Measurements from ENCODE around the gene KIAA1671.

Gene KIAA1671

DNA sequence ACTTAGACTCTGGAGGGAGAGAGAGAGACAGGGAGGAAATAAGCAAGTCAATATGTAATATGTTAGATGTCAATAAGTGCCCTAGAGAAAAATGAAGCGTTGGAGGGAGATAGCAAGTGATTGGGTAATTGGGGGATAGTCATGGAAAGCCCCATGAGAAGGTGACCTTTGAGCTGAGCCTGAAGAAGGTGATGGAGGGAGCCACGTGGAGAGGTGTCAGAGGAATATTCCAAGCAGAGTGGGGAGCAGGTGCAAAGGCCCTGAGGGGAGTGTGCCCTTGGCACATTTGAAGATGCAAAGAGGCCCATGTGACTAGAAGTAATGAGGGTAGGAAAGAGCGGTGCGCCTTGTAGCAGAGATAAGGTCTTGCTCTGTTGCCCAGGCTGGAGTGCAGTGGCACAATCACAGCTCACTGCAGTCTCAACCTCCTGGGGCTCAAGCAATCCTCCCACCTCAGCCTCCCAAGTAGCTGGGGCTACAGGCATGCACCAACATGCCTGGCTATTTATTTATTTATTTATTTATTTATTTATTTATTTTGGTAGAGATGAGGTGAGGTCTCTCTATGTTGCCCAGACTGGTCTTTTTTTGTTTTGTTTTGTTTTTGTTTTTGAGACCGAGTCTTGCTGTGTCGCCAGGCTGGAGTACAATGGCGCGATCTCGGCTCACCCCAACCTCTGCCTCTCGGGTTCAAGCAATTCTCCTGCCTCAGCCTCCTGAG lies 8.1 kb upstream of the KIAA1671 start:
- Mint-ChIP-seq H3K36me3 (ENCODE audit: low read depth) (no peaks in the 10 kb centered on the region), H3K27me3 (ENCODE audit: low read depth) (peaks cover 16% of the 10 kb centered on the region), H3K4me1 (ENCODE audit: low read depth) (peaks cover 3% of the 10 kb centered on the region), H3K4me3 (no peak overlapping the region), H3K27ac (no peak overlapping the region), H3K9me3 (no peaks in the 10 kb centered on the region)
- DNase-seq (ENCODE audit: low spot score): no peak

DNA sequence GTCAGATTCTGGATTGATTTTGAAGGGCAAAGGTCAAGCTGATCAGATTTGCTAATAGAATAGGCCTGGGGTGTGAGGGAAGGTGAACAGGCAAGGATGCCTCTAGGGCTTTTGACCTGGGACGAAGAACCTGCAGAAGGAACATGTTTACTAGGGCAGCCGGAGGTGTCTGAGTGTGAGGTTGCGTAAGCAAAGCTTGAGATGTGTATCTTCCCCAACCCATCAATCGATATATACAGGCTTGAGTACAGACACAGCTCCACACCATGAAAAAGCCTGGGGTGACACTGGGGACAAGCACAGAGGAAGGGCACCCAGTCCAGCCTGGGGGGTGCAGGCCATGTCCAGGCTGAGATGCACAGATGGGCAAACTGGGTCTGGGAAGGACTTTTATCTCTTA lies 7.1 kb upstream of the KIAA1671 start:
- Mint-ChIP-seq H3K4me3 (no peak overlapping the region), H3K9me3 (no peaks in the 10 kb centered on the region), H3K4me1 (ENCODE audit: low read depth) (peaks cover 9% of the 10 kb centered on the region), H3K27me3 (ENCODE audit: low read depth) (peaks cover 24% of the 10 kb centered on the region), H3K27ac (no peak overlapping the region), H3K36me3 (ENCODE audit: low read depth) (no peaks in the 10 kb centered on the region)
- DNase-seq (ENCODE audit: low spot score): no peak

DNA sequence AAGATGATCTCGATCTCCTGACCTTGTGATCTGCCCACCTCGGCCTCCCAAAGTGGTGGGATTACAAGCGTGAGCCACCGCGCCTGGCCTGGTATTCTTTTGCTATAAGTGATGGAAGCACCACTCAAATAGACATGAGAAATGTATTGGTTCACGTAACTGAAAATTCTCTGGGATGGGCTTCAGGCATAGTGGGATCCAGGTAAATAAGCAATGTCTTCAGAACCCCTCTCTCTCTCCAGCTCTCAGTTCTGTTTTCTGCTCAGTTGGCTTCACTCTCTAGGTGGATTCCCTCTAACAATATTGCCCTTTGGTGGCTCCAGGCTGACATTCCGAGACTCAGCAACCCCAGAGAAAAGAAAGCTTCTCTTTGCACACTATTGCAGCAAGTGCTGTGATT lies 5.1 kb upstream of the KIAA1671 start:
- Mint-ChIP-seq H3K4me1 (ENCODE audit: low read depth) (peaks cover 13% of the 10 kb centered on the region), H3K9me3 (no peaks in the 10 kb centered on the region), H3K4me3 (no peak overlapping the region), H3K27me3 (ENCODE audit: low read depth) (peaks cover 39% of the 10 kb centered on the region), H3K36me3 (ENCODE audit: low read depth) (no peaks in the 10 kb centered on the region), H3K27ac (no peak overlapping the region)
- DNase-seq (ENCODE audit: low spot score): no peak

DNA sequence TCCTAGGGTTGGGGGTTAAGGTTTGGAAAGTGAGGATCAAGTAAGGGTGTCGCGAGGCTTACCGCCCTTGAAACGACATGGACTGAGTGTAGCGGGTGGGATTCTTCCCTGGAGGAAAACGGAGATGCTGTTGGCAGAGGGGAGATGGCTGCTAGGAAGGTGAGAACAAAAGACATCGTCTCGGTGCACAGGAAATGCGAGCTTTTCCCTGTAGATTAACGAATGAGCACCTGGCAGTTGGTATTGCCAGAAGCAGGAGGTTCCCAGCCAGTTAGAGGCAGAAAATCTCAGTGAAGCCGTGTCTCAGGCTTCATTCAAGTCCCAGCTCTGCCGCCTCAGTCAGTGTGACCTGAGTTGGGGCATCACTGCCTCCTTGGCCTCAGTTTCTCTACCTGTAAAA lies 4.6 kb upstream of the KIAA1671 start:
- Mint-ChIP-seq H3K27ac (no peak overlapping the region), H3K9me3 (no peaks in the 10 kb centered on the region), H3K27me3 (ENCODE audit: low read depth) (peaks cover 40% of the 10 kb centered on the region), H3K4me1 (ENCODE audit: low read depth) (peaks cover 13% of the 10 kb centered on the region), H3K36me3 (ENCODE audit: low read depth) (no peaks in the 10 kb centered on the region), H3K4me3 (no peak overlapping the region)
- DNase-seq (ENCODE audit: low spot score): no peak

DNA sequence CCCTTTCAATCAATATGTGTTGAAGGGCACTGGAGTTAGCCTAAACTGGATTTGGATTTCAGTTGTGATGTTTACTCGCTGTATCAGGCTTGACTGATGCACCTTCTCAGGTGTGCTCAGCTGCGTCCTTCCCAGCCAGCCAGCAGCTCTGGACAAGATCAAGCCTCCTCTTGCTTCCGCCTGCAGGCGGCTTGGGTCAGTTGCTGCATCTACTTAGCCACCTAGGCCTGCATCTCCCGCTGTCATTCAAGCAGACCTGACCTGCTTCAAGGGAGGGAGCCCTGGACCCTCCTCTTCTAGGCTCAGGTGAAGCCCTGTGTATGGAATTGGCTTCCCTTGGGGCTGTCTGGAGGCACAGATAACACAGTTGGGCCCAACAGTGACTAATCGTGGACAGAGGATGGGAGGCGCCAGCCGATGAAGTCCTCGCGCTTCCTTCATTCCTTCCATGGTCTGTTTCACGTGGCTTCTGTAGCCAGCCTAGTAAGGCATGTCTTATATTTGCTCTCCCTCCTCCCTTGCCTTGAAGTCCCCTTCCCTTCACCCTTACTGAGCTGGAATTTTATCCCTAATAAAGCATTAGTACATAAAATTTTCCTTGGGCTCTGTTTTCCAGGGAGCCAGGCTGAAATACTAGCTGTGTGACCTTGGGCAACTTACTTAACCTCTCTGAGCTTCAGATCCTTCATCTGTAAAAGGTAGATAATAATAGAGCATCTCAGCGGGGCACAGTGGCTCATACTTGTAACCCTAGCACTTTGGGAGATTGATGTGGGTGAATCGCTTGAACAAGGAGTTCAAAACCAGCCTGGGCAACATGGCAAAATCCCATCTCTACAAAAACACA lies 3.9 kb upstream of the KIAA1671 start:
- DNase-seq (ENCODE audit: low spot score): no peak
- H3K9me3 Mint-ChIP-seq: no peaks in the 10 kb centered on the region
- H3K4me1 Mint-ChIP-seq (ENCODE audit: low read depth): peaks cover 15% of the 10 kb centered on the region
- no peak overlapping the region for H3K4me3 Mint-ChIP-seq
- peaks cover 45% of the 10 kb centered on the region for H3K27me3 Mint-ChIP-seq (ENCODE audit: low read depth)
- no peaks in the 10 kb centered on the region for H3K36me3 Mint-ChIP-seq (ENCODE audit: low read depth)
- no peak overlapping the region for H3K27ac Mint-ChIP-seq

DNA sequence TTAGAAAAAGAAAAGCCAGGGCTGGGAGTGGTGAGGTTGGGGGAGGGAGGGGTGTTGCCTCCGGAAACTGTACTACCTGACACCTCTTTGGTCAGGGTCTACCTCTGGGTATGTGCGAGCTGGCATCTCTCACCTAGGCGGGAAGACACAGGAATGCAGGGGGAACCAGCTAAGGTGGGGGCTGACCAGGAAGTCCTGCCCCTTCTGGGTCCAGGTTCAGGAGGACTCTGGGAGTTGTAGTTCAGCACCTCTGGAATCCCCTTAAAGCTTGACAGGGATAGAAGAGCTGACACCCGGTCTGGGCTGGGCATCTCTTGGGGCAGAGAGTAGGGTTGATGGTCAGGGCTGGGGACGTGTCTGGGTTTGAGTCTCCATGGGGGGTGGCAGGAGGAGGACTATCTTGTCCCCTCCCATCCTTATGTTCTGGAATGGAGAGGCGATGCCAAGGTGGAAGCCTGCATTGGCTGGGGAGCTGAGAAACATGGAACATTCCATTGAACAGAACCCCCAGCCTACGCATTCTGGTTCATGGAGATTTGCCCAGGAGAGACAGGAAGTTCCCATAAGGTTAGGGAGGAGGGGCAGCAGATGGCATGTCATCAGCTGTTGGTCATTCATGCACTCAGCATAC lies 2.1 kb upstream of the KIAA1671 start:
- no peak overlapping the region for H3K27ac Mint-ChIP-seq
- no peaks in the 10 kb centered on the region for H3K9me3 Mint-ChIP-seq
- peaks cover 53% of the 10 kb centered on the region for H3K27me3 Mint-ChIP-seq (ENCODE audit: low read depth)
- peak overlapping the region; percentile 17 for H3K4me3 Mint-ChIP-seq
- H3K36me3 Mint-ChIP-seq (ENCODE audit: low read depth): no peaks in the 10 kb centered on the region
- peaks cover 15% of the 10 kb centered on the region for H3K4me1 Mint-ChIP-seq (ENCODE audit: low read depth)
- DNase-seq (ENCODE audit: low spot score): no peak

DNA sequence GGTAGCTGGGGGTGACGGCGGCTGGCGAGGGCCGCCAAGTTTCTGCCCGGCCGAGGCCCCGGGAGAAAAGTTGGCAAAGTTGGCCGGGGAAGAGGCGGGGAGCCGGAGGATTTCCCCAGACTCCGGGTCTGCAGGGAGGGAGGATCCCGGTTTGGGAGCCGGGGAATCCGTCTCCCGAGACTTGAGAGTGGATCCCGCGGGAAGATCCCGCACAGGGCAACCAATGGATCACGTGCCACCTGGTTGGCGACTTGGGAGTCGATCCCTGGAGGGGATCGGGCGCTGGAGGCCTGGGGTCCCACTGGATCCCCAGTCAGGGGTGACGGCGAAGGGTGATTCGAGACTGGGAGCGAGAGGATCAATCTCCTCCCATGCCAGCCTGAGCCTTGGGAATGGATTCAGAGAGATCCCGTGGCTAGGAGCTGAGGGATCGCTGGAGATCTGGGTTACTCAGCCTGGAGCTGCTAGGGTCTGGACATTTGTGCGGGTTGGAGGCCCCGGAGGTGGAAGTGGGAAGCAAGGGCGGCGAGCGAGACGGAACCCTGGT lies 394 bp downstream of the KIAA1671 start:
- Mint-ChIP-seq H3K4me1 (ENCODE audit: low read depth) (peaks cover 12% of the 10 kb centered on the region), H3K36me3 (ENCODE audit: low read depth) (no peaks in the 10 kb centered on the region)
- no peak for DNase-seq (ENCODE audit: low spot score)

DNA sequence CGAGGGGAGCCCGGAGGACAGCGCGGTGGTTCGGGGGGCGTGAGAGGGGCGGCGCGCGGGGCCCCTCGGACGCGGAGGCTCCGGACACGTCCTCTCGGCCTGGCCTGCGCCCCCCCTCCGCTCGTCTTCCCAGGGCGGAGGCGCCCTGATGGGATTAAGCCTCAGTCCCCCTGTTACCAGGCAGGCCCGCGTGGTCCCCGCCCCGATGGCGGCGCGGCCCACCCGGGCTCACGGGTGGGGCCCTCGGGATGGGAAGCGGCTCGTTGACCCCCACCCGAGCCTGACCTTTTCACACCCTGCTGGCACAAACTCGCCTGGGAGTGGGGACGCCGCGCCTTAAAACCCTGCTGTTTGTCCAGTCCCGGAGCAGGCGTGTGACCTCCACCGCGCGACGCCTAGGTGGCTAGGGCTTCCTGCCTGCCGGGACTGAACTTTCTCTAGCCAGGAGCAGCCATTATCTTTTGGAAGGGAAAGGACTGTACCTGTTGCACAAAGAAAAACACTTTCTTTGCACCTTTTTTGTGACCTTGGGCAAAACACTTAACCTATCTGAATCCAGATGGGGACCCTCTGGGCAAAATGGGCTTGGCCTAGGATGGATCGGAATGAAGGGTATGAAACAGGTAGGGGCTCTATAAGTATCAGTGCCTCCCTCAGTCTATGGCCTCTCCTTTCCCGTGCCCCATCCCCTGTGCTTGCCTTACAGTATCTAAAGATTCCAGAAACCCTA lies 1.0 kb downstream of the KIAA1671 start:
- peaks cover 50% of the 10 kb centered on the region for H3K27me3 Mint-ChIP-seq (ENCODE audit: low read depth)
- H3K9me3 Mint-ChIP-seq: no peaks in the 10 kb centered on the region
- H3K27ac Mint-ChIP-seq: no peak overlapping the region
- H3K4me3 Mint-ChIP-seq: peak overlapping the region; percentile 82
- no peak for DNase-seq (ENCODE audit: low spot score)
- H3K4me1 Mint-ChIP-seq (ENCODE audit: low read depth): peaks cover 12% of the 10 kb centered on the region
- no peaks in the 10 kb centered on the region for H3K36me3 Mint-ChIP-seq (ENCODE audit: low read depth)

More for the DNA sequence above, 394 bp downstream of the KIAA1671 start:
- peak overlapping the region; percentile 82 for H3K4me3 Mint-ChIP-seq
- H3K9me3 Mint-ChIP-seq: no peaks in the 10 kb centered on the region
- H3K27me3 Mint-ChIP-seq (ENCODE audit: low read depth): peaks cover 51% of the 10 kb centered on the region
- H3K27ac Mint-ChIP-seq: no peak overlapping the region

DNA sequence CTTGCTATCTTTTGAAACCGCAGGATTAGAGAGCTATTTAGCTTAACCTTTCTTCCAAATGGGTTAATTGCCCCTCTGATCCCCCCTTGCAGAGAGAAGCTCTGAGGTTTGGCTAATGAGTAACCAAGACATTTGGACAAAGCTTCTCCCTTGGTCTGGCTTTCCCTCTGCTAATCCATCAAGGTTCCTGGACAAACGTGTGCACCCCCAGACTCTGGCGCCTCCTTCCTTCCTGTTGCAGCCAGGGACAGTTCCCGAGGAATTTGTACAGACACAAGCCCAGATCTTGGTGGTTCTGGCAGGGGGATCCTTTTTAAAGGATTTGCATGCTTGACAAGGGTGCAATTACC lies 1.6 kb downstream of the KIAA1671 start:
- Mint-ChIP-seq H3K36me3 (ENCODE audit: low read depth) (no peaks in the 10 kb centered on the region), H3K4me3 (peak overlapping the region; percentile 69), H3K27ac (no peak overlapping the region), H3K4me1 (ENCODE audit: low read depth) (peaks cover 12% of the 10 kb centered on the region), H3K27me3 (ENCODE audit: low read depth) (peaks cover 50% of the 10 kb centered on the region), H3K9me3 (no peaks in the 10 kb centered on the region)
- no peak for DNase-seq (ENCODE audit: low spot score)

DNA sequence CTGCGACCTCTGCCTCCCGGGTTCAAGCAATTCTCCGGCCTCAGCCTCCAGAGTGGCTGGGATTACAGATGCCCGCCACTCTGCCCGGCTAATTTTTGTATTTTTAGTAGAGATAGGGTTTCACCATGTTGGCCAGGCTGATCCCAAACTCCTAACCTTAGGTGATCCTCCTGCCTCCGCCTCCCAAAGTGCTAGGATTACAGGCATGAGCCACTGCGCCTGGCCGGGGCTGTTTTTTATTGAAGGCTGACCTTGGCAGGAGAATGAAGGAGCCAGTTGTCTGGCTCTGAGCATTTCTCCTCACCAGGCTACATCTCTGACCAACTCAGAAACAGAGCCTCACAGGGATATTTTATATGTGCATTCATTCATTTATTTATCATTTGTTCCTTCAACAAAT lies 2.3 kb downstream of the KIAA1671 start:
- Mint-ChIP-seq H3K36me3 (ENCODE audit: low read depth) (no peaks in the 10 kb centered on the region), H3K27ac (no peak overlapping the region), H3K4me3 (no peak overlapping the region), H3K9me3 (no peaks in the 10 kb centered on the region), H3K27me3 (ENCODE audit: low read depth) (peaks cover 45% of the 10 kb centered on the region), H3K4me1 (ENCODE audit: low read depth) (peaks cover 12% of the 10 kb centered on the region)
- DNase-seq (ENCODE audit: low spot score): no peak

DNA sequence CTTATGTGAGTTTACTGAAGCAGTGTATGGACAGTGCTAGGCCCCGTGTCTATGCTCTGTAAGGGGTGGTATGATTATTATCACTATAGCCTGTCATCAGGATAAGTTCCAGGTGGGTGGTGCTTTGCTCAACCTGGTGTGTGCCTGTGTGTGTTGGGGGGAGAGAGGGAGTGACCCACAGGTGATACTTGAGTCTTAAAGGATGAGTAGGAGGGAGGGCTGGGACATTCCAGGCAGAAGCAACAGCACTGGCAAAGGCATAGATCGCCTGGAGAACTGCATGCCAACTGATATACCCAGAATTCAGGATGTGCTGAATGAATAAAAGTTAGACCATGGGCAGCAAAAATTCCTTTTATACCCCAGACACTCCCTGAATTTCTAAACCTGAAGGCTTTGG lies 4.5 kb downstream of the KIAA1671 start:
- peaks cover 29% of the 10 kb centered on the region for H3K27me3 Mint-ChIP-seq (ENCODE audit: low read depth)
- DNase-seq (ENCODE audit: low spot score): no peak
- no peaks in the 10 kb centered on the region for H3K9me3 Mint-ChIP-seq
- no peaks in the 10 kb centered on the region for H3K36me3 Mint-ChIP-seq (ENCODE audit: low read depth)
- H3K27ac Mint-ChIP-seq: no peak overlapping the region
- peaks cover 3% of the 10 kb centered on the region for H3K4me1 Mint-ChIP-seq (ENCODE audit: low read depth)
- H3K4me3 Mint-ChIP-seq: no peak overlapping the region

DNA sequence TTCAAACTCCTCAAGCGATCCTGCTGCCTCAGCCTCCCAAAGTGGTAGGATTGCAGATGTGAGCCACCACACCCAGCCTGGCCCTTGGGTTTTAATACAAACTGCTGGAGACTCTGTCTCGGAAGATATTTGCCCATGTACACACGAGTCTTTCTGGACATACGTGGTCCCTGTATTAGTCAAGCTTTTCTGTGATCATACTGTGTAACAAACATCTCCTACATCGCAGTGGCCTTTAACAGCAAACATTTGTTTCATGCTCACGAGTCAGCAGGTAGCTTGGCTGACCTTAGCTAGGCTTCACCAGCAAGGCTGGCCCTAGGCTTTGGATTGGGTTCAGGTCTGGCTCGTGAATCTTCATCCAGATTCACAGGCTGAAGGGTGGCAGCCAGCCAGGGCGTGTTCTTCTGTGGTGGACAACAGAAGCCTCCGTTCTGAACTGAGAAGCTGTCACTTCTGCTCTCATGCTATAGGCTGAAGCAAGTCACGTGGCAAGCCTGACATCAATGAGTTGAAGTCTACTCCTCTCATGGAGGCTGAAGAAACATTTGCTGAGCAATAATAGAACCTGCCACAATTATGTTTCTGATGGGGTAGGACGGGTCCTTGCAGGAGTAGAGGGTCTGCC lies 8.8 kb downstream of the KIAA1671 start:
- Mint-ChIP-seq H3K27me3 (ENCODE audit: low read depth) (peaks cover 6% of the 10 kb centered on the region), H3K4me3 (no peak overlapping the region), H3K9me3 (no peaks in the 10 kb centered on the region), H3K27ac (no peak overlapping the region), H3K36me3 (ENCODE audit: low read depth) (no peaks in the 10 kb centered on the region), H3K4me1 (ENCODE audit: low read depth) (peaks cover 1% of the 10 kb centered on the region)
- no peak for DNase-seq (ENCODE audit: low spot score)

DNA sequence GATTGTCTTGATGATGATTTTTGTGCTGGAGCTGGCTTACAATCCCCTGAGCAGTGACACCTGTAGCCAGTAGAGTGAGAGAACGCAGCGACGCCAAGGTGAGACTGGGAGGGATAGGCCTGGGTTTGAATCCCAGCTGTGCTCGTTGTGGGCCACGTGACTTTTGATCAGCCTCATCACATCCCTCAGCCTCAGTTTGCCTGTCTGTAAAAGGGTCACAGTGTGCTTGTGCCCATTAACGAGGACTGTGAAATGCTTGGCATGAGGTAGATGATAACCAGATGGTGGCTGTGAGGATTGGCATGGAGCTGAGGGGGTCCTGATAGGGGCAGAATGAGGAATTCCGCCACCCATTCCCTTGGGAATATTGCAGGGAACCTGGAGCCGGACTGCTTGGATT lies 9.6 kb downstream of the KIAA1671 start:
- Mint-ChIP-seq H3K4me1 (ENCODE audit: low read depth) (peaks cover 1% of the 10 kb centered on the region), H3K27ac (no peak overlapping the region), H3K36me3 (ENCODE audit: low read depth) (no peaks in the 10 kb centered on the region), H3K9me3 (no peaks in the 10 kb centered on the region), H3K4me3 (no peak overlapping the region), H3K27me3 (ENCODE audit: low read depth) (peaks cover 2% of the 10 kb centered on the region)
- DNase-seq (ENCODE audit: low spot score): no peak

All from T-helper 2 cell treated with Interferon-gamma antibody and Interleukin-4, amounts not matched to agents 5 μg/mL and 100 μg/mL, for 36 hours (primary cell).